ENCODE measurements around the gene HSPBP1. TPM values are rescaled to one million over a fixed set of nuclear protein-coding genes. Genes with fewer than 3 reads are reported as not detected.
"Not testable (repeated sequence)": the region's sequence is repeated elsewhere in the genome, so short reads cannot be mapped to it uniquely, and the experiment has no call there.

The HSPBP1 gene
- polyA plus RNA-seq (ENCODE audit: insufficient read length in 12 of 12), result 10 to 100 TPM in 11 of 12 donors, not detected in 1; 13.9 to 50.2 (median 19.1) TPM
- long read RNA-seq, donor 1, transcript HSPBP1-202 (8 exons, 1,572 nt), result major isoform, 5 of 7 reads
- long read RNA-seq, donor 1, partial matches to known transcripts, result 0 of 7 reads
- long read RNA-seq, donor 1, other reads (novel, unspliced or antisense), result 0 of 7 reads
- long read RNA-seq, donor 2, transcript HSPBP1-202 (8 exons, 1,572 nt), result major isoform, 7 of 13 reads
- long read RNA-seq, donor 2, partial matches to known transcripts, result 5 of 13 reads
- long read RNA-seq, donor 2, other reads (novel, unspliced or antisense), result 0 of 13 reads
- long read RNA-seq, donor 3, transcript HSPBP1-202 (8 exons, 1,572 nt), result major isoform, 5 of 7 reads
- long read RNA-seq, donor 3, partial matches to known transcripts, result 0 of 7 reads
- long read RNA-seq, donor 3, other reads (novel, unspliced or antisense), result 0 of 7 reads
- long read RNA-seq, donor 4, partial matches to known transcripts, result 0 of 5 reads
- long read RNA-seq, donor 4, other reads (novel, unspliced or antisense), result 0 of 5 reads
- long read RNA-seq, donor 5, transcript HSPBP1-202 (8 exons, 1,572 nt), result major isoform, 13 of 14 reads
- long read RNA-seq, donor 5, partial matches to known transcripts, result 0 of 14 reads
- long read RNA-seq, donor 5, other reads (novel, unspliced or antisense), result 0 of 14 reads
- long read RNA-seq, donor 6, partial matches to known transcripts, result 0 of 2 reads
- long read RNA-seq, donor 6, other reads (novel, unspliced or antisense), result 0 of 2 reads
- long read RNA-seq, donor 7, partial matches to known transcripts, result 0 of 2 reads
- long read RNA-seq, donor 7, other reads (novel, unspliced or antisense), result 0 of 2 reads
- long read RNA-seq, donor 8, transcript HSPBP1-202 (8 exons, 1,572 nt), result major isoform, 8 of 15 reads
- long read RNA-seq, donor 8, partial matches to known transcripts, result 5 of 15 reads
- long read RNA-seq, donor 8, other reads (novel, unspliced or antisense), result 0 of 15 reads
- long read RNA-seq, donor 9, partial matches to known transcripts, result 0 of 5 reads
- long read RNA-seq, donor 9, other reads (novel, unspliced or antisense), result 0 of 5 reads
- long read RNA-seq, donor 10, transcript HSPBP1-202 (8 exons, 1,572 nt), result major isoform, 8 of 9 reads
- long read RNA-seq, donor 10, partial matches to known transcripts, result 0 of 9 reads
- long read RNA-seq, donor 10, other reads (novel, unspliced or antisense), result 0 of 9 reads
- long read RNA-seq, donor 11, partial matches to known transcripts, result 0 of 4 reads
- long read RNA-seq, donor 11, other reads (novel, unspliced or antisense), result 0 of 4 reads

DNA sequence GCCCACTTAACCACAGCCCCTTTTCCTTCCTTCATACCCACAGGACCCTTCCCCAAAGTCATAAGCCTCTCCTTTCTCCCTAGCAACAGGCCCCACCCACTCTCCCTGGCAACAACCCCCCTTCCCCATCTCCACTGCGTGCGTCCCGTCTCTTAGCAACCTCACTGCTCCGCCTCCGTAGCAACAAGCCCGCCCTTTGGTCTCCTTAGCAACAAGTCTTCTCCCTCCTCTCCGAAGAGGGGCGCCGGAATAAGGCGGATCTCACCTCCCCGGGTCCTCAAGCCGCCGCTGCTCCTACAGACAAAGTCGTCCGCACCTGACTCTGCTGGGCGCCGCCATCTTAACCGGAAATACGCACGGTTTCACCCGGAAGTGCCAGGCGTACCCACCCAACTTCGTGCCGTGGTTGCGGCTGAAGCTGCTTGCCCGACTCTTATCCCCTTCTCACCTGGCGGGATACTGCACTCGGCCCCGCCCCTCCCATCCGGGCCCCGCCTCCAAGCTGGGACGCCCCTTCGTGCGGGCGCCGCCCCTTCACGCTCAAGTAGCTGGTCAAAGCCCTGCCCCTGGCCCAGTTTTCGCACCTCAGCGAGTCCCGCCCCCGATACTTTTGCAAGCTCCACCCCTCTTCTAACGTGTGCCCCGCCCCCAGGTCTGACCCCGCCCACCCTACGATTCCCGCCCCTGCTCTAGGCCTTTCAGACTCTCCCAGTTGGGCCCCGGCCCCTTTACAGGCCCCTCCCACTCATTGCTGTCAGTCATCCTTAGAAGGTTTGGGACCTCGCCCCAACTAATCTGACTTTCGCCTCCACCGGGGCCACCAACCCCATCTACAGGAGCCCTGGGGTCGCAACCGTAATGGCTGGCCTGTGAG lies at the start of gene HSPBP1:
TSS of gene HSPBP1 (minus strand) at position 341 of the 874 bp plus-strand sequence. CDS start 502 bp downstream, outside the sequence.
- peak; percentile 92 for DNase-seq

- not testable (repeated sequence) for DNase-seq
These were observed 48.9 kb upstream of the HSPBP1 start for GRCh38 chr19:55328774-55329318.

- DNase-seq, result no peak
These were observed 45.3 kb upstream of the HSPBP1 start, which contains the start of gene TMEM150B for GRCh38 chr19:55325172-55325571. Gene TMEM150B (minus strand): TSS chr19:55325341. CDS start chr19:55321036, 4,305 bp downstream.

- no peak for DNase-seq
These were observed 44.8 kb upstream of the HSPBP1 start for GRCh38 chr19:55324662-55325061.

- DNase-seq, result no peak
These were observed 42.4 kb upstream of the HSPBP1 start for GRCh38 chr19:55322204-55322885.

DNA sequence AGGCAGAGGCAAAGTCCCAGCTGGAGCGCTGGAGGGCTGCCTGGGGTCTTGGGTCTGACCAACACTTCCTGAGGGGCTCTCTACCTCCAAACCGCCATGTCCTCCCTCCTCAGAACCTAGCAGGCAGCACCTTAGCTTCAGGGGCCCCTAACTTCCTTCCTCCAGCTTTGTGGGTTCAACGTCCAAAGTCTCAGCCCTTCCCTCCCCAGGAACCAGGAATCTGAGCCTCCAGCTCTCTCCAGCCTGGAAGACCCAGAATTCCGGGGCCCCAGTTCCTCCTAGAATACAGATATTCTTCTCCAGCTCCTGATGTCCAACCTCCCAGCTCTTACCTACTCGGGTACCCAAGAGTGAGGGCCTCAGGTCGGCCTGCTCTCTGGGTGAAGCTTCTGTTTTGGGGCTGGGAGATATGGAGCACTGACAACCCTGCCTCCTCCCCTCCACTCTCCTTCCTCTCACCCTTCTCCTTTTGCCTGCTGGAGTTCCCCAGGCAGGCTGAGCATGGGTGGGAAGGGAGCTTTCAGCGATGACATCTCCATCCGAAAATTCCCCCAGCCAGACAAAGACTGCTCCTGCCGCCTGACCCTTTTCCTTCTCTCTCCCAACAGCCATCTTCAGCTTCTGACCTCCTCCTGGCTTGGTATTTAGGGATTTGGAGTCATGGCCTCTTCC lies 41.7 kb upstream of the HSPBP1 start:
- DNase-seq, result no peak

DNA sequence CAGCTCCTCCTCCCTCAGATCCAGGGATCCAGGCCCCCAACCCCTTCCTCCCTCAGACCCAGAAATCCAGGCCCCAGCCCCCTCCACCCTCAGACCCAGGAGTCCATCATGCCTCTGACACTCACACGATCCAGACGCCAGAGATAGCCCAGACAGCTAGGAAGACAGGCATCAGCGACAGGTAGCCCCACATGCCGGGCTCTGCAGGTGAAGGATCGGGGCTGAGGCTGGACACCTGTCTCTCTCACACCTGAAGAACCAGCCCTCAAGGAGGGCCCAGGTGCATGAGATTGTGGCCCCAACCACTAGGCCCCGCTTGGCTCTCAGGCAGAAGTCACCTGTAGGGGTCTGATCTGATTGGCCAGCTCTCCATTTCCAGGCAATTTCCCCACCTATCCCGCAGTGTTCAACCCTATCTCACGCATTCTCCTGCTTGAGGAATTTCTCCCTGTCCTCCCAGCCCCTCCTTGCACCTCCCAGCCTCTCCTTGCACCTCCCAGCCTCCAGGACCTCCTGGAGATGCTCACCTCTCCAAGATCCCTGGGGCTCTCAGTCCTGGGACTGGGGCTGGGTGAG lies 41.0 kb upstream of the HSPBP1 start:
- DNase-seq, result no peak

DNA sequence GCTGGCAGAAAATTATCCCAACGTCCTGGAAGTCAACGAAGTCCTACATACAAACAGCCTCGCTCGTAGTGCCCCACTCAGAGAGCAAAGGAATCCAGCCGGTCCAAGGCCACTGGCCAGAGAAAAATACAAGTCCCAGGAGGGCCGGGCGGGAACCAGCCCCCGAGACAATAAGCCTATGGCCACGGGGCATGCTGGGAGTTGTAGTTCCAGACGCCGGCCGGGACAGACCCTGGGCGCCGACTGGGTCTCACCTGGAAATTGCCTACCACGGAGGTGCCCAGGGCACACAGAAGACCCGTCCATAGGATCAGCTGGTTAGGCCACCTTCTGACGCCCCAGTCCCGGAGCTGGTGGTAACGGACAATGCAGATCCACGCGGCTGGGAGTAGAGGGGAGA lies 39.9 kb upstream of the HSPBP1 start:
- no peak for DNase-seq

DNA sequence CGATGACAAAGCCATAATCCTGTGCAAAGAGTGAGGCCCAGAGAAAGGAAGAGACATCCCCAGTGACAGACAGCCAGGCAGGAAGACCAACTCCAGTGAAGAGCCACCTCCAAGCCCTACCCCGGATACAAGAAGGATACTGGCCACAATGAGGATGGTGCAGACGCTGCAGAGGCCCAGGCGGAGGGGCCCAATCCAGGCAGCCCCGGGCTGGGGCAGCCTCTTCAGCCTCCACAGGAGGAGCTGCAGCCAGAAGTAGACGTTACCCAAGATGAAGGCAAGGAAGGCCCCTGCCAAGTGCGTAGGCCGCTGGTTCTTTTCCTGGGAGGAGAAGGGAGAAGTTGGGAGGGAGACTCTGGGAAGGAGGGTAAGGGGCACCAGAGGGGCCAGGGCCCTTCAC lies 36.7 kb upstream of the HSPBP1 start:
- DNase-seq, result no peak

DNA sequence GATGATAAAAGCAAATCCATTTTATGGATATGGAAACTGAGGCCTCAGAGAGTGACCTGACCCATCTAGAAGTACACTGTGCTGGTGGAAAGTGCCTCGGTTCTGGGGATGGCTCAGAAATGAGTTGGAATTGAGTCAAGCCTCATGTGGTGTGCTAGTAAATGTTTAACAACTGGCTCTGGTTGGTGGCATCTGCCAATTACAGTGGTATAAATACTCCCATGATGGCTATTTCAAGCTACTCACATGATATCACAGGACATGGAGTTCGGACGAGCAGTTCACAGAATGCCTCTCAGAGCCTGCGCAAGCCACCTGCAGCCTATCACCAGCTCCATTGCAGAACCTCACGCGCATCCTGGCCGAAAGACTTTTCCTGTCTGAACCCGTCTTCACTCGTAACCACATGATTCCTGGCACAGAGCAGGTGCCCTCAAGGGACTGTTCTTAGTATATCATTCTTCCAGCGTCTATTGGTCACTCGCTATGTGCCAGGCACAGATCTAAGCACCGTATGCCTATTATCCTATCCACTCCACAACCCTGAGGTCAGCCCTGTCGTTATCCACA lies 36.1 kb upstream of the HSPBP1 start:
- no peak for DNase-seq

GRCh38 chr19:55314396-55314795 lies 34.5 kb upstream of the HSPBP1 start:
- DNase-seq, result no peak

DNA sequence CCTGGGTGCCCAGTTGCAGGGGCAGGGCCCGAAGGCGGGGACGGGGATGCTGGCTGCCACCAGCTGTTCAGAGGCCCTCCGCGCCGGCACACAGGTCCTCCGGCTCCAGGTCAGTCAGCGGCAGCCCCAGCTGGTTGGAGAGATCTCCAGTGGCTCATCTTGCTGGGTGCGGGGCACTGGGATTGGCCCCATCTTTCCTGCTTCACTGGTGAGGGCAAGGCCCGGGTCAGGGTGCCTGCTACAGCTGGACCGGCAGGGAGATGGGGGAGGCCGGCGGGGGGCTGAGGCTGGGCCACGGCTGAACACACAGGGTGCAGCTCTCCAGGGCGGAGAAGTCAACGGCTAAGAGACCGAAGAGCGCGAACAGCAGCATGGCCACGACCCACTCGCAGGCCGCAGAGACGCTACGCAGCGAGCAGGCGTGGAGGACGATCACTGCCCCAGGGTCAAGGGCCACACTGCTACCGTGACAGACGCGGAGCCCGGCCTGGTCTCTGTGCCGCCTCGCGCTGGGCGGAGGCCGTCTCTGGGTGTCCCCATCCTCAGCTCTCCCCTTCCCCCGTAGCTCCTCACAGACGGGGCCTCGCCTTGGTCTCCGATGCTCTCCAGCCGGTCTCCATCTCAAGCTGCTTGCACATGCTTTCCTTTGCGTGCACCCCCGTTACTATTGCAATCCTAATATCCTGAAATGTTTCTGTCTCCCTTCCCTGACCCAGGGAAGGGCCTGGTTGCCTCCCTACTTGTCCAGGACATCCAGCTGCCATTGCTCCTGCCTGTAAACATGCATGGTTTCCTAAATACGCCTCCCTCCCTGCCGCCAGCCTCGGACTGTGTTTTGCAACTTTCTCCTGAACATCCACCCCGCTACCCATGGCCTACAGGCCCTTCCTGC lies 33.0 kb upstream of the HSPBP1 start:
- no peak for DNase-seq

DNA sequence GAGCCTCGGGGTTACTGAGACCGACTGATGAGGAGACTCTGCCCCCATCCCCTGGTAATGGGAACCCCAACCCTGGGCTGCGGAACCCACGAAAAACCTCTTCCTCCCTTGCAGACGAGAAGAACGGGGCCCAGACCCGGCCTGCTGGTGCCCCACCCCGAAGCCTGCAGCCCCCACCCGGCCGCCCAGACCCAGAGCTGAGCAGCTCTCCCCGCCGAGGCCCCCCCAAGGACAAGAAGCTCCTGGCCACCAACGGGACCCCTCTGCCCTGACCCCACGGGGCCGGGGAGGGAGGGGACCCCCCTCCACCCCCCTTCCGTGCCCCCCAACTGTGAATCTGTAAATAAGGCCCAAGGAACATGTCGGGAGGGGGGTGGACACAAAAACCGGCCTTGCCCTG lies 31.9 kb upstream of the HSPBP1 start:
- no peak for DNase-seq

- no peak for DNase-seq
These were observed 31.5 kb upstream of the HSPBP1 start for GRCh38 chr19:55311397-55311796.

GRCh38 chr19:55310498-55310897 lies 30.6 kb upstream of the HSPBP1 start:
- DNase-seq, result no peak

- no peak for DNase-seq
These were observed 29.5 kb upstream of the HSPBP1 start for GRCh38 chr19:55309448-55309847.

DNA sequence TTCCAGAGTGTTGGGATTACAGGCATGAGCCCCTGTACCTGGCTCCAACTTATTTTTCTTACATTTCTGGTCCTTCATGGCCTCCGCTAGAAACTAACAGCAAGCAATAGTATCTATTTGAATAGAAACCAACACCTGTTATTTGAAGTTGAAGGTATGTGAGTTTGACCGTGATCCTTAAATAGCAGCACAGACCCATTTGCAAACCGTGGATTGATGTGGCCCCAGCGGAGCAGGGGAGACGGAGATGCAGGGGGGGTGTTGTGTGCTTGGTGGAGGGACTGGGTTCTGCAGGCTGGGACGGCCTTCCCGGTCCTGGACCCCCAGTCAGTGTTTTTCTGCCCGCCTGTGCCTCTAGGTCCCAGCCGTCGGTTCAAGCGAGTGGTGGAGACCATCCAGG lies 28.4 kb upstream of the HSPBP1 start:
- DNase-seq, result no peak
